ENCODE measurements around the gene PDPK1.

DNA sequence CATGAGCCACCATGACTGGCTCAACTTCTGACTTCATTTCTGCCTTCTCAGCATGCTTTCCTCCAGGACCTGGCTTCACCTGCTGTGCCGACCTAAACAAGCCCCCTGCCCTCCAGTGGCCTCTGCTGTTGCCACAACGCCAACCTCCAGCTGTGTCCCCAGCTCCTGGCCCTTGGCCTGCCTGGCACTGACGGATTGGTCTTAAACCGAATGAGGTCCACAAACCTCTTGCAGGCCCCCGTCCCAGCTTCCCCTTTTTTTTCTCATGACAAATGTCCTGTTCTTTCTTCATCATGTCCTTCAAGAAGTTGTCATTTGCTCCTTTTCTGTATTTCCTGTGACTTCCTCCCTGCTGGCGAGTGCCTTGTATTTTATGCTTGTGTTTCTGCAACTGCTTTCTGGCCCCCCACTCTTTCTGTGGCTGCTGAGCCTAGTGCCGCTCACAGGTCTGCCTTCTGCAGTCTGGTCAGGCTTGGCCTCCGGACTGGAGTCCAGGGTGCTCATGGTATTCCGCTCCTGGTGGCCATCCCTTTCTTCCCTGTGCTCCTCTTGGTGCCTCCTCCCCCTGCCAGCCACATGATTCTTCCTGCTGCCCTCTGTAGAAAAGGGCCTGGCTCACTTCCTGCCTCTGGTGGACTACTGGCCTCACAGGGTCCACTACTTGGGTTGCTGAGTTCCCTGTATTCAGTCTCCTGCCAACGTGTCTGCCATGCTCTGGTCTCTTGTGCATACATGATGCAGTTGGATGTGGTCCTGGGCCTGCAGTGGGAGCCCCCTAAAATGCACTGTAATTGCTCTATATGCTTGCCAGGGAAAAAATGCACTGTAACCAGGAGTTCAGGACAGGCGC lies 21.2 kb upstream of the PDPK1 start:
- TF ChIP-seq POLR2A (IDR thresholded peaks at IDR 0.05), result no peak
- TF ChIP-seq, protein P1, sequence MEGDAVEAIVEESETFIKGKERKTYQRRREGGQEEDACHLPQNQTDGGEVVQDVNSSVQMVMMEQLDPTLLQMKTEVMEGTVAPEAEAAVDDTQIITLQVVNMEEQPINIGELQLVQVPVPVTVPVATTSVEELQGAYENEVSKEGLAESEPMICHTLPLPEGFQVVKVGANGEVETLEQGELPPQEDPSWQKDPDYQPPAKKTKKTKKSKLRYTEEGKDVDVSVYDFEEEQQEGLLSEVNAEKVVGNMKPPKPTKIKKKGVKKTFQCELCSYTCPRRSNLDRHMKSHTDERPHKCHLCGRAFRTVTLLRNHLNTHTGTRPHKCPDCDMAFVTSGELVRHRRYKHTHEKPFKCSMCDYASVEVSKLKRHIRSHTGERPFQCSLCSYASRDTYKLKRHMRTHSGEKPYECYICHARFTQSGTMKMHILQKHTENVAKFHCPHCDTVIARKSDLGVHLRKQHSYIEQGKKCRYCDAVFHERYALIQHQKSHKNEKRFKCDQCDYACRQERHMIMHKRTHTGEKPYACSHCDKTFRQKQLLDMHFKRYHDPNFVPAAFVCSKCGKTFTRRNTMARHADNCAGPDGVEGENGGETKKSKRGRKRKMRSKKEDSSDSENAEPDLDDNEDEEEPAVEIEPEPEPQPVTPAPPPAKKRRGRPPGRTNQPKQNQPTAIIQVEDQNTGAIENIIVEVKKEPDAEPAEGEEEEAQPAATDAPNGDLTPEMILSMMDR (IDR thresholded peaks at IDR 0.05), result no peak

Data from lower leg skin (tissue), 3 donors.